Neural progenitor cell (in vitro differentiated cells): ENCODE measurements around the gene NEU2. TPM values are rescaled to one million over a fixed set of nuclear protein-coding genes. Genes with fewer than 3 reads are reported as not detected.

Experiments
- DNase-seq: peaks from one replicate; pipeline ENCODE4 v3.0.0-alpha.2; 2016; ENCODE audit warnings: low spot score
- H2AFZ ChIP-seq: fragments of 200-600 bp; sonication (generic); replicated peaks from 2 replicates; pipeline ENCODE4 v1.6.1; 2016; ENCODE audit warnings: antibody characterized with exemption
- H3F3A ChIP-seq: fragments of 200-600 bp; sonication (generic); 2 replicates; pipeline ENCODE4 v1.6.1; 2016; ENCODE audit warnings: antibody characterized with exemption, low read depth
- H3K27ac ChIP-seq: fragments of 200-600 bp; sonication (generic); 2 replicates; pipeline ENCODE4 v1.5.1; 2016; ENCODE audit warnings: mild to moderate bottlenecking
- H3K27me3 ChIP-seq: fragments of 200-600 bp; sonication (generic); 2 replicates; pipeline ENCODE4 v1.6.1; 2016; ENCODE audit warnings: mild to moderate bottlenecking, moderate library complexity
- H3K36me3 ChIP-seq: fragments of 200-600 bp; sonication (generic); 2 replicates; pipeline ENCODE4 v1.5.1; 2016
- H3K4me1 ChIP-seq: fragments of 200-600 bp; sonication (generic); 2 replicates; pipeline ENCODE4 v1.6.1; 2016; ENCODE audit warnings: mixed run types
- H3K4me2 ChIP-seq: fragments of 200-600 bp; sonication (generic); 2 replicates; pipeline ENCODE4 v1.6.1; 2016
- H3K4me3 ChIP-seq: fragments of 200-600 bp; sonication (generic); 2 replicates; pipeline ENCODE4 v1.5.1; 2016
- H3K79me2 ChIP-seq: fragments of 200-600 bp; sonication (generic); 2 replicates; pipeline ENCODE4 v1.6.1; 2016; ENCODE audit warnings: low read depth
- H3K9ac ChIP-seq: fragments of 200-600 bp; sonication (generic); 2 replicates; pipeline ENCODE4 v1.6.1; 2016
- H3K9me3 ChIP-seq: fragments of 200-600 bp; sonication (generic); 2 replicates; pipeline ENCODE4 v1.5.1; 2016; ENCODE audit warnings: low read depth
- H4K20me1 ChIP-seq: fragments of 200-600 bp; sonication (generic); 2 replicates; pipeline ENCODE4 v1.6.1; 2016; ENCODE audit warnings: low read depth
- H3K27ac Mint-ChIP-seq: 3 replicates; pipeline ENCODE4 v1.8.0; 2021; ENCODE audit warnings: mixed read lengths
- H3K27me3 Mint-ChIP-seq: 2 replicates; pipeline ENCODE4 v1.8.0; 2022; ENCODE audit warnings: low read depth, mild to moderate bottlenecking, inconsistent platforms, moderate library complexity, mixed read lengths; ENCODE audit not compliant: insufficient read depth
- H3K36me3 Mint-ChIP-seq: 3 replicates; pipeline ENCODE4 v1.8.0; 2021; ENCODE audit warnings: mixed read lengths
- H3K4me1 Mint-ChIP-seq: 3 replicates; pipeline ENCODE4 v1.8.0; 2021; ENCODE audit warnings: mixed read lengths
- H3K4me3 Mint-ChIP-seq: 3 replicates; pipeline ENCODE4 v1.8.0; 2021; ENCODE audit warnings: mild to moderate bottlenecking, moderate library complexity, mixed read lengths
- H3K9me3 Mint-ChIP-seq: 3 replicates; pipeline ENCODE4 v1.8.0; 2020; ENCODE audit warnings: mixed read lengths
- EZH2 ChIP-seq: fragments of 200-600 bp; sonication (generic); IDR thresholded peaks from 2 replicates; pipeline ENCODE4 v1.6.1; 2017; ENCODE audit warnings: antibody characterized with exemption, mild to moderate bottlenecking, moderate library complexity
- EZH2phosphoT487 ChIP-seq: fragments of 200-600 bp; sonication (generic); IDR thresholded peaks from 2 replicates; pipeline ENCODE4 v1.6.1; 2017; ENCODE audit warnings: antibody characterized with exemption
- total RNA-seq: library from RNA; depleted of rRNA; stranded (reverse); fragments of >200 nt; gene quantifications from 2 replicates; pipeline ENCODE4 v1.2.3, GENCODE V29; 2015; ENCODE audit warnings: low replicate concordance
- TF ChIP-seq, protein P1 (sequence below): fragments of 200-600 bp; sonication (generic); IDR thresholded peaks from 2 replicates; pipeline ENCODE4 v1.5.1; 2017; ENCODE audit warnings: antibody characterized with exemption, mild to moderate bottlenecking

NEU2 gene
- total RNA-seq, 1 donor from 2014 or later, result not detected

GRCh38 chr2:233060501-233060979 is 28.1 kb downstream of the NEU2 start:
- H3K79me2 ChIP-seq, result no peaks in the 10 kb centered on the region
- no peak overlapping the region for H3K27ac ChIP-seq

DNA sequence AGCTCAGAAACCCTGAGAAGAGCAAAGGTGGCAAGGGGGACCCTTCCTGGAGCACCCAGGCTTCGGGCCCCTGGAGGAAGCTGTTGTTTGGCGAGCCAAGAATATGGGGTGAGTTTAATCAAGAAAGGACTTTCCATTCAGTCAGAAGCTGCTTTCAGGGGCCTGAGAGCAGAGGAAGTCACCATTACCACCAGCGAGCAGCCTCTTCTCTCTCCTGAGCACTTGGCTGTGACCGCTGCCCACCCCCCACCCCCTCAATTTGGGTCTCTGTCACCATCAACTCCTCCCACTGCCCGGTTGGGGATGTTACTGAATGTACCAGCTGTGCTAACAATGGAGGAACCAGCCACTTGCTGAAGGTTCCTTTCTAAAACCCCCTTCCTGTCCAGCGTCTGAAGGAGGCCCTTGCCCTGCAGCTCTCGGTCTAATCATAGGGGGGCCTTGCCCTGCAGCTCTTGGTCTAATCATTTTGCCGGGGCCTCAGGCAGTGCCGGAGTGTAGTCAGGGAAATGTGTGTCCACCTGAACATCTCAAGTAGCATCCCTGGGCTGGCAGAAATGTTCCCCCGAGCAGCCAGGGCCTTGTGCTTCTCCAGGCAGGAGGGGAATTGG is 28.6 kb downstream of the NEU2 start:
- Histone ChIP-seq H4K20me1 (no peaks in the 10 kb centered on the region), H3K27ac (no peak overlapping the region), H3K79me2 (no peaks in the 10 kb centered on the region), H3K4me3 (no peak overlapping the region), H3K9me3 (no peaks in the 10 kb centered on the region), H3K36me3 (no peaks in the 10 kb centered on the region), H2AFZ (no peak overlapping the region), H3K27me3 (no peaks in the 10 kb centered on the region), H3K4me2 (no peak overlapping the region), H3K4me1 (peaks cover 13% of the 10 kb centered on the region), H3K9ac (no peak overlapping the region), H3F3A (no peaks in the 10 kb centered on the region)
- Mint-ChIP-seq H3K9me3 (no peaks in the 10 kb centered on the region), H3K4me3 (no peak overlapping the region), H3K36me3 (no peaks in the 10 kb centered on the region), H3K27me3 (peaks cover under 1% of the 10 kb centered on the region), H3K4me1 (peaks cover 31% of the 10 kb centered on the region), H3K27ac (peak overlapping the region; percentile 74)
- no peak for DNase-seq
- TF ChIP-seq, protein P1, sequence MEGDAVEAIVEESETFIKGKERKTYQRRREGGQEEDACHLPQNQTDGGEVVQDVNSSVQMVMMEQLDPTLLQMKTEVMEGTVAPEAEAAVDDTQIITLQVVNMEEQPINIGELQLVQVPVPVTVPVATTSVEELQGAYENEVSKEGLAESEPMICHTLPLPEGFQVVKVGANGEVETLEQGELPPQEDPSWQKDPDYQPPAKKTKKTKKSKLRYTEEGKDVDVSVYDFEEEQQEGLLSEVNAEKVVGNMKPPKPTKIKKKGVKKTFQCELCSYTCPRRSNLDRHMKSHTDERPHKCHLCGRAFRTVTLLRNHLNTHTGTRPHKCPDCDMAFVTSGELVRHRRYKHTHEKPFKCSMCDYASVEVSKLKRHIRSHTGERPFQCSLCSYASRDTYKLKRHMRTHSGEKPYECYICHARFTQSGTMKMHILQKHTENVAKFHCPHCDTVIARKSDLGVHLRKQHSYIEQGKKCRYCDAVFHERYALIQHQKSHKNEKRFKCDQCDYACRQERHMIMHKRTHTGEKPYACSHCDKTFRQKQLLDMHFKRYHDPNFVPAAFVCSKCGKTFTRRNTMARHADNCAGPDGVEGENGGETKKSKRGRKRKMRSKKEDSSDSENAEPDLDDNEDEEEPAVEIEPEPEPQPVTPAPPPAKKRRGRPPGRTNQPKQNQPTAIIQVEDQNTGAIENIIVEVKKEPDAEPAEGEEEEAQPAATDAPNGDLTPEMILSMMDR, result no peak
- no peak for TF ChIP-seq EZH2
- TF ChIP-seq EZH2phosphoT487, result no peak

More at GRCh38 chr2:233060501-233060979, 28.1 kb downstream of the NEU2 start:
- Histone ChIP-seq H2AFZ (no peak overlapping the region), H3K9ac (no peak overlapping the region), H3K27me3 (no peaks in the 10 kb centered on the region), H3F3A (no peaks in the 10 kb centered on the region), H3K36me3 (no peaks in the 10 kb centered on the region), H3K4me3 (no peak overlapping the region), H3K9me3 (no peaks in the 10 kb centered on the region), H4K20me1 (no peaks in the 10 kb centered on the region), H3K4me1 (peaks cover 13% of the 10 kb centered on the region), H3K4me2 (no peak overlapping the region)
- DNase-seq, result no peak
- Mint-ChIP-seq H3K36me3 (no peaks in the 10 kb centered on the region), H3K27me3 (no peaks in the 10 kb centered on the region), H3K4me1 (peaks cover 31% of the 10 kb centered on the region), H3K9me3 (no peaks in the 10 kb centered on the region), H3K27ac (peak overlapping the region; percentile 74), H3K4me3 (no peak overlapping the region)
- TF ChIP-seq EZH2phosphoT487, result no peak

GRCh38 chr2:233061591-233062450 is 29.3 kb downstream of the NEU2 start:
- H3K4me2 ChIP-seq, result no peak overlapping the region
- H3K9me3 ChIP-seq, result no peaks in the 10 kb centered on the region
- TF ChIP-seq EZH2, result no peak
- TF ChIP-seq, protein P1, result no peak
- TF ChIP-seq EZH2phosphoT487, result no peak
- H3K27ac Mint-ChIP-seq, result peak overlapping the region; percentile 95
- H3K79me2 ChIP-seq, result no peaks in the 10 kb centered on the region
- H3K36me3 Mint-ChIP-seq, result no peaks in the 10 kb centered on the region
- peaks cover 3% of the 10 kb centered on the region for H3K27me3 Mint-ChIP-seq
- H3K9me3 Mint-ChIP-seq, result no peaks in the 10 kb centered on the region
- no peak overlapping the region for H3K4me3 Mint-ChIP-seq
- H3K9ac ChIP-seq, result no peak overlapping the region
- H3K27me3 ChIP-seq, result no peaks in the 10 kb centered on the region
- no peak overlapping the region for H3K27ac ChIP-seq
- H2AFZ ChIP-seq, result no peak overlapping the region
- H3F3A ChIP-seq, result no peaks in the 10 kb centered on the region
- H3K4me1 ChIP-seq, result peaks cover 13% of the 10 kb centered on the region
- DNase-seq, result peak; percentile 49
- no peaks in the 10 kb centered on the region for H4K20me1 ChIP-seq
- no peaks in the 10 kb centered on the region for H3K36me3 ChIP-seq
- H3K4me1 Mint-ChIP-seq, result peaks cover 31% of the 10 kb centered on the region
- no peak overlapping the region for H3K4me3 ChIP-seq

DNA sequence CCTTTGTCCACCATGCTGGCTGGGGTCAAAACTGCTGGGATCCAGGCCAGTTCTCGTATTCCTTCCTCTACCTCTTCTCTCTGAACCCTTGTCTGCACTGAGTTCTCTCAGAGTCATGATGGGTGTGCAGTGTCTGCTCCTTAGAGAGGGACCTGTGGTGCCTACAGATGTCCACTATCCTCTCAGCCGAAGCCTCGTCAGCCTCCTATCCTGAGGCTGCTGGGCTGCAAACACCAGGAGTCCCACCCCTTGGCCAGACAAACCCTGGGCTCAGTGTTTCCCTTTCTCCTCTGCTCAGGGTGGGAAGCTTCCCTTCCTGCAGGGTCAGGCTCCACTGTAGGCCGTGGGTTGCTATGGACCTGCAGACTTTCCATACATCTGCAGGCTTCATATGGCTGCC is 30.0 kb downstream of the NEU2 start:
- Mint-ChIP-seq H3K27me3 (peaks cover 3% of the 10 kb centered on the region), H3K4me3 (no peak overlapping the region), H3K4me1 (peaks cover 31% of the 10 kb centered on the region), H3K36me3 (no peaks in the 10 kb centered on the region), H3K9me3 (no peaks in the 10 kb centered on the region), H3K27ac (peak overlapping the region; percentile 78)
- Histone ChIP-seq H3K36me3 (no peaks in the 10 kb centered on the region), H3K9ac (no peak overlapping the region), H3K4me3 (no peak overlapping the region), H3F3A (no peaks in the 10 kb centered on the region), H3K9me3 (no peaks in the 10 kb centered on the region), H3K4me1 (peaks cover 13% of the 10 kb centered on the region), H3K27me3 (no peaks in the 10 kb centered on the region), H3K27ac (no peak overlapping the region), H2AFZ (no peak overlapping the region), H4K20me1 (no peaks in the 10 kb centered on the region), H3K4me2 (no peak overlapping the region), H3K79me2 (no peaks in the 10 kb centered on the region)
- TF ChIP-seq EZH2phosphoT487, result no peak
- TF ChIP-seq EZH2, result no peak
- TF ChIP-seq, protein P1, result no peak
- DNase-seq, result no peak
